DMS79 treated with DMSO at 0.1 percent for 48 hours (cell line): ENCODE data around the gene CCDC150.
"Not testable (repeated sequence)": the region's sequence is repeated elsewhere in the genome, so short reads cannot be mapped to it uniquely, and the experiment has no call there.

Source experiments
- DNase-seq: peaks from one replicate; lab custom pipeline; 2025; lab: John Stamatoyannopoulos, UW

Gene CCDC150

DNA sequence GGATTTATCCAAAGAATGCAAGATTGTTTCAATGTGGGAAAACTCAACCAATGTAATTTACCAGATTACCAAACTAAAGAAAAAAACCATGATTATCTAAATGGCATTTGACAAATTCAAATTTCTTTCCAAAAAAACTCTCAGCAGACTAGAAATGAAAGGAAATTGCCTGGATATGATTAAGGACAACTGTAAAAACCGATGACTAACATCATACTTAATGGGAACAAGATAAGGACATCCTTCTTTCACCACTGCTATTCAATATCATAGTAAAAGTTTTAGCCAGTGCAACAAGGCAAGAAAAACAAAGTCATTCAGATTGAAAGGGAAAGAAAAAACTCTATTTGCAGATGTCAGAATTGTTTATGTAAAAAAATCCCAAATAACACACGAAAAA lies 4.4 kb upstream of the CCDC150 start:
- DNase-seq = no peak

DNA sequence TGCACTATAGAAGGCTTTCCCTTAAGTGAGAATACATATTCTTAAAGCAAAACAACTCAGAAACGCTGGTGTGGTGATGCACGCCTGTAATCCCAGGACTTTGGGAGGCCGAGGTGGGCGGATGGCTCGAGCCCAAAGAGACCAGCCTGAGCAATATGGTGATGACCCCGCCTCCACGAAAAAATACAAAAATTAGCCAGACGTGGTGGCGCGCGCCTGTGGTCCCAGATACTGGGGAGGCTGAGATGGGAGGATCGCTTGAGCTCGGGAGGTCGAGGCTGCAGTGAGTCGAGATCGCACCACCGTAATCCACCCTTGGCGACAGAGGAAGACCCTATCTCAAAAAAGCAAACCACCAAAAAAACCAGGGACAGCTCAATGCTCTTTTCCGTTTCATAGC lies 750 bp upstream of the CCDC150 start:
- DNase-seq = no peak

DNA sequence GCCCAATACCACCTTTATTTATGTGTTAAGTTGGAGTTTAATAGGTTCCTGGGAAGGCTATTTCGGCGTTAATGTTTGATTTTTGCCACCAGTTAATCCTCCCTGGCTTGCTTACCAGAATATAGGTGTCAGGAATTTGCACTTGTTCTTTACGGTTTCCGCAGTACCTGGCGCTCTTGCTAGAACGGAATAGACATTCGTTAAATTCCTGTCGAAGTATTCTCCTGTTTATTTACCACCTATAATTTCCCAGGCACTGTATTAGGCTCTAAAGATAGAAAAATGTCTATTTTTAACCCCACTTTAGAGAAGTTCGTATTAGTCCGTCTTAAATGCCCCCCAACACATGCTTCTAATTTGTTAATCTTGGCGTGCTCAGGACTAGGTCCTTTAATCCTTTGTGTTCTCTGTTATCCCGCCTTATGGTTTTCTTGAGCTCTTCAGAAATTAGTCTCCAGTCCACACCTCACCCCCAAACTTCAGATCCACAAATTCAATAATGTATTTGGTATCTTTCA lies 575 bp downstream of the CCDC150 start:
- peak; percentile 48 for DNase-seq

DNA sequence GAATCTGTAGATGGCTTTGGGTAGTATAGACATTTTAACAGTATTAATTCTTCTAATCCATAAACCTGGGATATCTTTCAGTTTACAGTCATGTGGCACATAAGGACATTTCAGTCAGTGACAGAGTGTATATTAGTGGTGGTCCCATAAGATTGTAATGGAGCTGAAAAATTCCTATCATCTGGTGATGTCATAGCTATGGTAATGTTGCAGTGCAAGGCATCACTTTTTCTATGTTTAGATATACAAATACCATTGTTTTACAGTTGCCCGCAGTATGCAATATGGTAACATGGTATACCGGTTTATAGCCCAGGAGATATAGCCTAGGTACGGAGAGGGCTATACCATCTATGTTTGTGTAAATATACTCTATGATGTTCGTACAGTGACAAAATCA lies 9.7 kb downstream of the CCDC150 start:
- no peak for DNase-seq

DNA sequence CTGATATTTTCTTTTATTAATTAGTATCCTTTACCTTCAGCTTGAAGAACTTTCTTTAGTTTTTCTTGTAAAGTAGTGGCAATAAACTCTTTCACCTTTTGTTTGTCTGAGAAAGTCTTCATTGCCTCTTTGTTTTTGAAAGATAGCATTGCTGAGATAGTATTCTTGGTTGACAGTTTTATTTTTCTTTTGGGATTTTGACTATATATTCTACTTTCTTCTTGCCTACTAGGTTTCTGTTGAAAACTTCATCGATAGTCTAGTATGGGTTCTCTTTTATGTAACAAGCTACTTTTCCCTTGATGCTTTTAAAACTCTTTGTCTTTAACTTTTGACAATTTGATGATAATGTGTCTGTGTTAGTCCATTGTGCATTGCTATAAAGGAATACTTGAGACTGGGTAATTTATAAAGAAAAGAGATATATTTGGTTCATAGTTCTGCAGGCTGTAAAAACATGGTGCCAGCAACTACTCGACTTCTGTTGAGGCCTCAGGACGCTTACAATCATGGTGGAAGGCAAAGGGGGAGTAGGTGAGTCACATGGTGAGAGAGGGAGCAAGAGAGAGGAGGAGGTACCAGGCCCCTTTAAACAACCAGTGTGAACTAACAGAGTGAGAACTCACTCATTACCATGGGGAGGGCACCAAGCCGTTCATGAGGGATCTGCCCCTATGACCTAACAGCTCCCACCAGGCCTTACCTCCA lies 12.0 kb downstream of the CCDC150 start:
- no peak for DNase-seq

DNA sequence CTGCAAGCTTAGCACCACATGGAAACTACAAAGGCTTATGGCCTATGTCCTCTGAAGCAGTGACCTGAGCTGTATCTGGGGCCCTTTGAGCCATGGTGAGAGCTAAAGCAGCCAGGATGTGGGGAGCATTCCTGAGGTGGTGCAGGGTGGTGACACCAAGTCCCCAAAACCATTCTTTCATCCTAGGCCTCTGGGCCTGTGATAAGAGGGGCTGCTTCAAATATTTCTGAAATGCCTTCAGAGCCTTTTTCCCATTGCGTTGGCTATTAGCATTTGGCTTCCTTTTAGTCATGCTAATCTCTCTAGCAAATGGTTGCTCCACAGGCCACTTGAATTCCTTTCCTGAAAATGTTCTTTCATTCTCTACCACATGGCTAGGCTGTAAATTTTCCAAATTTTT lies 13.4 kb downstream of the CCDC150 start:
- DNase-seq = no peak

DNA sequence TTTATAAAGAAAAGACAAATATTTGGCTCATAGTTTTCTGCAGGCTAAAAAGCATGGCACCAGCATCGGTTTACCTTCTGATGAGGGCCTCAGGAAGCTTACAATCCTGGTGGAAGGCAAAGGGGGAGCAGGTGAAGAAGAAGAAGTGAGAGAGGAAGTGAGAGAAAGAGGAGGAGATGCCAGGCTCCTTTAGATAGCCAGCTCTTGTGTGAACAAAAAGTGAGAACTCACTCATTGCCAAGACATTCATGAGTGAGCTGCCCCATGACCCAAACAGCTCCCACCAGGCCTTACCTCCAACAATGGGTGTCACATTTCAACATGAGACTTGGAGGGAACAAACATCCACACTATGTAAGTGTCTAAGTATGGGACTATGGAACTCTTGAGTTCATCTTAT lies 14.3 kb downstream of the CCDC150 start:
- DNase-seq = no peak

DNA sequence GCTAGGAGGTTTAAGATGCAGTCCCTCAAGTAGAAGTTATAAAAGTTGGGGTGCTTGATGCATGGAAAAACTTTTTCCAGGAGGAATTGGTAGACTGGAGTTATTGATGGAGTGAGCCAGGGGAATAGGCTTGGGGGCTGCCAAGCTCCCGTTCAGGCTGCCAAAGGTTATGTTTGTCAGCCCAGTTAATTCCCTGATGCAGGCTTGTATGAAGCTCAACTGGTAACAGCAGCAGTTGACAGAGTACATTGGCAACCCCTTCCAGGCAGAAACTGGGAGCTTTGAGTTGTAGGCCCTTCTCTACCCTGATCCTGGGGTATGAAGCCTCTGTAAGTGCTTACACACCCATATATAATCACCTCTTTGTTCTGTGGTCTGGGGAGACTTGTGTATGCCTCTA lies 16.2 kb downstream of the CCDC150 start:
- no peak for DNase-seq

DNA sequence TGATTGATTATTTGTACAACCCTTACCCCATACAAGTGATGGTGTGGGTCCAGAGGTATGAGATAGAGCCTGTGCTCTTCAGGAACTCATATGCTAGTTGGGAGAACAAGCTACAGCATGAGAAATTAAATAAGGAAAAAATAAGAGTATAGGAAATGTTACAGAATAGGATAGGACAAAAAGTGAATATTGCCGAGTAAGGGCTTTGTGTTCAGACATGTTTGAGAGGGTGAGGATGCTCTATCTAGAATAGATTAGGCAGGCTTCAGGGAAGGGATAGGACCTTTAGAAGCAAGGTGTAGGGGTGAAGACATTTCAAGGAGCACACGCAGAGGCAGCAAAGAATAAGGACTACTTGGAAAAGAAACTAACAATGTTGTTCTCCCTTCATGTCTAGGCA lies 17.8 kb downstream of the CCDC150 start:
- no peak for DNase-seq

DNA sequence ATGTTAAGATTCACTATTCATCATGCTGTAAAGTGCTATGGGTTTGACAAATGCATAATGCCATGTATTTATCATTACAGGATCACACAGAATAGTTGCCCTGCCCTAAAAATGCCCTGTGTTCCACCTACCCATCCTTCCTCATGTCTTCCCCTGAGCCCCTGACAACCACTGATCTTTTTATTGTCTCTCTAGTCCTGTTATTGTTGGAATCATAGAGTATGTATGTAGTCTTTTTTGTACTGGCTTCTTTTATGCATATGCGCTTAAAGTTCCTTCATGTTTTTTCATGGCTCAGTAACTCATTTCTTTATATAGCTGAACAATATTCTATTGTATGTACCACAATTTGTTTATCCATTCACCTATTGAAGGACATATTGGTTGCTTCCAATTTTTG lies 20.3 kb downstream of the CCDC150 start:
- no peak for DNase-seq

DNA sequence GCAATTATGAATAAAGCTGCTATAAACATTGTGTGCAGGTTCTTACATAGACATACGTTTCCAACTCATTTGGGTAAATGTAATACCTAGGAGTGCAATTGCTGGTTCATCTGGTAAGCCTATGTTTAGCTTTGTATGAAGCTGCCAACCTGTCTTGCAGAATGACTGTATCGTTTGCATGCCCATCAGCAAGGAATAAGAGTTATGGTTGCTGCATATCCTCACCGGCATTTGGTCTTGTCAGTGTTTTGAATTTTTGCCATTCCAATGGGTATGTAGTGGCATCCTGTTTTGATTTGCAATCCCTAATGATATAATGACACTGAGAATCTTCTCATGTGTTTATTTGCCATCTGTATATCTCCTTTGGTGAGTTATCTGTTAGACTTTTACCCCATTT lies 20.7 kb downstream of the CCDC150 start:
- DNase-seq = no peak

DNA sequence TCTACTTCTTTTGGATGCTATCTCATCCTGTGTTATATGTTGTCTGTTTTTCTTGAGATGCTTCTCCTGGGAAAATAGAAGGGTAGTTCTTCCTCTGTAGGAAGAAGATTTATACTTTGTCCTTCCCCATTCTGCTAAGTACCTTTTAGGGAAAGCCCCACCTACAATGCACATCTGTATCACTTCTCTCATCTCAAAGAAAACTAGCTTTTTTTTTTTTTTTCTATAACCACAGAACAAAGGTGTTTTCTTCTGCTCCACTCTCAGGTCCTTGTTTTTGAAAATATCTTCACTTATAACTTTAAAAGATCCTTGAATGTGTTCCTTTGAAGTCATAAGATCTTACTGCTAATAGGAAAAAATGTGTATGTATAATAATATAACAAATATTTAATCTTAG lies 30.8 kb downstream of the CCDC150 start:
- DNase-seq = no peak

DNA sequence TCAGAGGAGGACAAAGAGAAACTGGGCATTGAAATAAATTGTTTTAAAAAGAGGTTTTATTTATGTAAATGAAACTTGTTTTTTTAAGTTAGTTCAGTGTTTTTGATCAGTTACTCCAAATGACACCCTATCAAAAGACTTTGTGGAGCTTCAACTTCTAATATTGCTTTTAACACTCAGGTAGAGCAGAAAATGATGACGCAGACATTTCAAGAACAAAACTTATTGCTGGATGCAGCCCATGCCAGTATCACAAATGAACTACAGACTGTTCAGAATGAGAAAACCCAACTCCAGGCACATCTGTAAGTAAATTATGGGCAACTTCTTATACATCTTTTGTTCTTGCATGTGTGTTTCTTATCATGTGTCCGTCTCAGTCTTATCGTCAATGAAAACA lies 36.4 kb downstream of the CCDC150 start:
- no peak for DNase-seq

DNA sequence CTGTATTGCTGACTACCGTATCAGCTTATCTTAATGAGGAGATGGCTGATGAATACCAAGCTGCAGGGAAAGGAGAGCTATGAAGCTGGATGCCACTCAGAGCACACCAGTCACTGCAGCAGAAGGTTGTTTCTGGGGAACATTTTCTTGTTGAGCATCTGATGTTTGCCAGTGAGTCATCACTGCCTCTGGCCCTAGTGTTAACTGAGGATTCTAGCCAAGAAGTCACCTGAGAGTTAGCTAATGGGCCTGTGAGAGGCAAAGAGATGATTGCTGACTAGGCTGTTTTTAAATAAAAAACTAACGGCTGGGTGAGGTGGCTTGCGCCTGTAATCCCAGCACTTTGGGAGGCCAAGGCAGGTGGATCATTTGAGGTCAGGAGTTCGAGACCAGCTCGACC lies 37.9 kb downstream of the CCDC150 start:
- DNase-seq = peak; percentile 3

DNA sequence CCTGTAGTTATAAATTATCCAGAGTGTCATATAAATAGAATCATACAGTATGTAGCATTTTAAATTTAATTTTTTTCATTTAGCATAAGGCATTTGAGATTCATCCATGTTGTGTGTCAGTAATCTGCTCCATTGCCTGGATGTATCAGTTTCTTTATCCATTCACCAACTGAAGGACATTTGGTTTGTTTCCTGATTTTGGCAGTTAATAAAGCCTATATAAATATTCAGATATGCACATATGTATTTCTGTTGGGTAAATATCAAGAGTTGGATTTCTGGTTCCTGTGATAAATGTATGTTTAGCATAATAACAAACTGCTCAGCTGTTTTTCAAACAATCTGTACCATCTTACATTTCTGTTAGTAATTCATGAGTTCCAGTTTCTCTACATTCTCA lies 39.9 kb downstream of the CCDC150 start:
- no peak for DNase-seq

DNA sequence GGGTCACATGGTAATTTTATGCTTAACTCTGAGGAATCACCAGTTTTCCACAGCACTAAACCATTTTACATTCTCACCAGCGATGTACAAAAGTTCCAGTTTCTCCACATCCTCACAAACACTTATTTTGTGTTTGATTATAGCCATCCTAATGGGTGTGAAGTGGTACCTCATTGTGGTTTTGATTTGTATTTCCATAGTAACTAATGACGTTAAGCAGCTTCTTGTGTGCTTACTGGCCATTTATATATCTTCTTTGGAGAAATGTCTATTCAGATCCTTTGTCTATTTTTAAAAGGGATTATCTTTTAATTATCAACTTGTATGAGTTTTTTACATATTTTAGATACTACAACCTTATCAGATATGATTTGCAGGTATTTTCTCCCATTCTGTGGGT lies 42.0 kb downstream of the CCDC150 start:
- DNase-seq = no peak

DNA sequence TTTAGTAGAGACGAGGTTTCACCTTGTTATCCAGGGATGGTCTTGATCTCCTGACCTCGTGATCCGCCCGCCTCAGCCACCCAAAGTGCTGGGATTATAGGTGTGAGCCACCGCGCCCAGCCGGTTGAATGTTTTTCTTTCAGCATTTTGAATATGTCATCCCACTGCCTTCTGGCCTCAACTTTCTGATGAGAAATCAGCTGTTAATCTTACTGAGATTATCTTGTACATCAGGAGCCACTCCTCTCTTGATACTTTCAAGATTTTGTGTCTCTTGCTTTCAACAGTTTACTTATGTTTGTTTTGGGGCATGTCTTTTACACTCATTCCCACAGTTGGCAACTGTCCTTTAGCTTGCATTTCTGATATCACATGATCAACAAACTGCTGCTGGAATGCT lies 46.3 kb downstream of the CCDC150 start:
- DNase-seq = no peak

DNA sequence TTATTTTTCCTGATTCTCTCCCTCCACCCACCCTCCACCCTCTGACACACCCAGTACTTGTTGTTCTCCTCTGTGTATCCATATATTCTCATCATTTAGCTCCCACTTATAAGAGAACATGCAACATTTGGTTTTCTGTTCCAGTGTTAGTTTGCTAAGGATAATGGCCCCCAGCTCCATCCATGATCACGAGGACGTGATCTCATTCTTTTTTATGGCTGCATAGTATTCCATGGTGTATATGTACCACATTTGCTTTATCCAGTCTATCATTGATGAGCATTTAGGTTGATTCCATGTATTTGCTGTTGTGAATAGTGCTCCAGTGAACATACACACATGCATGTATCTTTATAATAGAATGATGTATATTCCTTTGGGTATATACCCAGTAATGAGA lies 47.2 kb downstream of the CCDC150 start:
- not testable (repeated sequence) for DNase-seq

DNA sequence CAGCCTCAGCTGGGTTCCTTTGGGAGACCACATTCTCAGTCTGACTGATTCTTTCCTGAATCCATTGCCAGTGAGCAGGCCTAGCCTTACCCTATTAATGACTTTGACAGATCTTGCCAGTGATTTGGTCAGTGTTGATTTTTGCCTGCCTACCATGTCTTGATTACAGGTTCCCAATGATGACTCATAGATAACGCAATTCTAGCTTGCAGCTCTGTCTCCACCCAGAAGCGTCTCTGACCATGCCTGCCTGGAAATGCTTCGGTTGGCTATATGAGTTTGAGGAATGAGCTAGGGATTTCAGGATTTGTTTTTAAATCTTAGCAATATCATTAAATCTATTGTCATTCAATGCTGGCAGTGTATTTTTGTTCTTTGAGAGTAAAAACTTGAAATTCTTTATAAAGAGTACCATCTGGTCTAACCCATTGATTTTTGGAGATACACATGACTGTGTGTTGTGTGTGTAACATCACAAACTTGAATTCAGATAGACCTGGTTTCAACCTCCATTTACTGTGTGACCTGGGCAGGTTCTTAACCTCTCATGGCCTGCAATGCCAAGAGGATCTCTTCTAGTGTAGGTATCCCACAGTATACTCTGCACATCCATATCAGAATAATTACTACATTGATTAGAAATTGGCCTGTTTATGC lies 57.0 kb downstream of the CCDC150 start:
- DNase-seq = no peak

DNA sequence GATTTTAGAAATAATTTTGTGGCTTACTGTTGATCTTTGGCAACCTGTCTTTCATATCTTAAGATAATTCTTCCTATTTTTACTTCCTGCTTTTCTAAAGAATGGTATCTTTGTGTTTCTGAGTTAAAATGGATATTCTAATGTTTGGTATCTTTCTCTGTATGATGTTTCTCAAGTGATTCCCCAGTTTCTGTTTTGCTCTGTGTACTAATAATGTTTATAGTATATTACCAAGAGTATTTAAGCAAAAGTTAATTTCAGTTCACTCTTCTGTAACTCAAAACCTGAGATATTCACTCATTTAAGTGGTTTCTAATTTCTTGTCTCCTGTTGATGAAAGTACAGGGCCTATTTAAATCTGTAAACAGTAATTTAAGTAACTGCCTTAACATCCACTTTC lies 58.3 kb downstream of the CCDC150 start:
- DNase-seq = no peak

DNA sequence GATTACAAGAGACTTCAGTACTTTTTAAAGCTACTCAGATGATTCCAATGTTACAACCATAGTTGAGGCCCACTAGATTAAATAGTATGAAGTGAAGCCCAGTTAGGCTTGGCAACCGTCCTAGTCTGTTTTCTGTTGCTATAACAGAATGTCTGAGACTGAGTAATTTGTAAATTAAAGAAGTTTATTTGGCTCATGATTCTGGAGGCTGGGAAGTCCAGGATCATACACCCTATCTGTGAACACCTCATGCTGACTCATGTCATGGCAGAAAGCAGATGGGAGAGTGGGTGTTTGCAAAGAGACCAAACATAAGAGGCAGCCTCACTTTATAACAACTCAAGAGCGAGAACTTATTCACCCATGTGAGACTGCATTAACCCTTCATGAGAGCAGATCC lies 63.1 kb downstream of the CCDC150 start:
- no peak for DNase-seq

DNA sequence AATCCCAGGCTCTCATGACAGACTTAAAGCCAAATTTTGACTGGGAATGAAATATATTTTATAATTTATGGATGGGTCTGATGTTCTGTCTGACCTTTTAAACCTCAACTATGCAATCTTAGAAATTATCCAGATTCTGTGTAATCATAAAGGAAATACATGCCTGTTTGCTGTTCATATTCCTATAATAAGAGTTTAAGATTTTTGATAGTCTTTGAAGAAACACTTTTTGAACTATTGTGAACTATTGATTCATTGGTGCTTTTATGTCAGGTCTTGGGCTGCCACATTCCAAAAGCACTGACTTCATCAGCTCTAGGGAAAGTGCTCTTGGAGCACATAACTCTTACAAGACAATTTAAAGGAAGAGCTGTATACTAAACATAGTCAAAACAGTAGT lies 64.2 kb downstream of the CCDC150 start:
- DNase-seq = no peak

DNA sequence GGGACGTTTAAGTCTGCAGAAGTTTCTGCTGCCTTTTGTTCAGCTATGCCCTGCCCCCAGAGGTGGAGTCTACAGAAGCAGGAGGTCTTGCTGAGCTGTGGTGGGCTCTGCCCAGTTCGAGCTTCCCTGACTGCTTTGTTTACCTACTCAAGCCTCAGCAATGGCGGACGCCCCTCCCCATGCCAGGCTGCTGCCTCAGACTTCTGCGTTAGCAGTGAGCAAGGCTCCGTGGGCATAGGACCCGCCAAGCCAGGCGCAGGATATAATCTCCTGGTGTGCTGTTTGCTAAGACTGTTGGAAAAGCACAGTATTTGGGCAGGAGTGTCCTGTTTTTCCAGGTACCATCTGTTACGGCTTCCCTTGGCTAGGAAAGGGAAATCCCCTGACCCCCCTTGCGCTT lies 70.5 kb downstream of the CCDC150 start:
- not testable (repeated sequence) for DNase-seq

DNA sequence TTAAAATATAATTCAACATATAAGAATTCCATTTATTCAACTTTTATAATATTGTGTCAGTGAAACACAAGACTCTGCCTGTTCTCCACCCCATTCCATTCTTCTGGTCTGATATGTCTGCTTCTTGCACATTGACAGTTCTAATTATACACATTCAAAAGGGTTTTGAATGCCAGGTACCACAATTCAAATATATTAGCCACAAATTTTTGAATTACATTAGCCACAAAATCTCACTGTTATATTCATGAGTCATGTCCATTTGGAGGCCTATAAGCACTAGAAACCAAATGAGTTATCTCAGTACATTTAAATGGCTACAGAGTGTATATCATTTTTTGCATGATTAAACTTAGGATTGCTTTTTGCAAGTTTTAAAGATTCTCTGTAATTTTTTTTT lies 72.1 kb downstream of the CCDC150 start:
- no peak for DNase-seq
